ENCODE results near the gene MEF2C. TPM values are rescaled to one million over a fixed set of nuclear protein-coding genes. Genes with fewer than 3 reads are reported as not detected.

The MEF2C gene
- total and polyA plus RNA-seq, 2 experiments from 2014 or later, result 0.97 to 1.6 TPM

DNA sequence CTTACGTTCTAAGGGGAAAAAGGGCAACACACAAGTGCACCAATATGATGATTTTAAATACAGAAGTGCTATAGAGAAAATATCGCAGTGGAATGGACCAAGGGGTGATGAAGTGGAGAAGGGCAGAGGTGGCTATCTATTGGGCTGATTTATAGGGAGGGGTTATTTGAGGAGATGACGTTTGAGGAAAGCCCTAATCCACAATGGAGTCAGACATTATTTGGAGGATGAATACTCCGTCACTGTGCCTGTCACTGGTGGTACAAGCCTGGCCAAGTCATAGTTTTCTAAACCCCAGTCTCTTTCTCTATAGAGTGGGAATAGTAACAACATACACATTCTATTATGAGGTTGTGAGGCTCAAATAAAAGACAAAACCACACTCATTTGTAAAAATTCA, 48.5 kb downstream of the MEF2C start (continued):
- TF ChIP-seq, protein P1, sequence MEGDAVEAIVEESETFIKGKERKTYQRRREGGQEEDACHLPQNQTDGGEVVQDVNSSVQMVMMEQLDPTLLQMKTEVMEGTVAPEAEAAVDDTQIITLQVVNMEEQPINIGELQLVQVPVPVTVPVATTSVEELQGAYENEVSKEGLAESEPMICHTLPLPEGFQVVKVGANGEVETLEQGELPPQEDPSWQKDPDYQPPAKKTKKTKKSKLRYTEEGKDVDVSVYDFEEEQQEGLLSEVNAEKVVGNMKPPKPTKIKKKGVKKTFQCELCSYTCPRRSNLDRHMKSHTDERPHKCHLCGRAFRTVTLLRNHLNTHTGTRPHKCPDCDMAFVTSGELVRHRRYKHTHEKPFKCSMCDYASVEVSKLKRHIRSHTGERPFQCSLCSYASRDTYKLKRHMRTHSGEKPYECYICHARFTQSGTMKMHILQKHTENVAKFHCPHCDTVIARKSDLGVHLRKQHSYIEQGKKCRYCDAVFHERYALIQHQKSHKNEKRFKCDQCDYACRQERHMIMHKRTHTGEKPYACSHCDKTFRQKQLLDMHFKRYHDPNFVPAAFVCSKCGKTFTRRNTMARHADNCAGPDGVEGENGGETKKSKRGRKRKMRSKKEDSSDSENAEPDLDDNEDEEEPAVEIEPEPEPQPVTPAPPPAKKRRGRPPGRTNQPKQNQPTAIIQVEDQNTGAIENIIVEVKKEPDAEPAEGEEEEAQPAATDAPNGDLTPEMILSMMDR (conservative IDR thresholded peaks at IDR 0.05; ENCODE audit: low read depth in 2 of 2), result no peak
- TF ChIP-seq POLR2AphosphoS5 (IDR thresholded peaks at IDR 0.05; ENCODE audit: low read depth) (no peak), EZH2 (IDR thresholded peaks at IDR 0.05; ENCODE audit: low read depth, unreplicated experiment) (no peak), NANOG (IDR thresholded peaks at IDR 0.05; ENCODE audit: borderline replicate concordance) (no peak), CREB1 (CRISPR knock-in tag; IDR thresholded peaks at IDR 0.05; ENCODE audit: low read depth) (no peak), ZNF331 (CRISPR knock-in tag; IDR thresholded peaks at IDR 0.05; ENCODE audit: low read depth) (no peak), ZNF114 (CRISPR knock-in tag; IDR thresholded peaks at IDR 0.05) (no peak), EZH2phosphoT487 (IDR thresholded peaks at IDR 0.05; ENCODE audit: unreplicated experiment) (no peak)
- TF ChIP-seq, protein P2, sequence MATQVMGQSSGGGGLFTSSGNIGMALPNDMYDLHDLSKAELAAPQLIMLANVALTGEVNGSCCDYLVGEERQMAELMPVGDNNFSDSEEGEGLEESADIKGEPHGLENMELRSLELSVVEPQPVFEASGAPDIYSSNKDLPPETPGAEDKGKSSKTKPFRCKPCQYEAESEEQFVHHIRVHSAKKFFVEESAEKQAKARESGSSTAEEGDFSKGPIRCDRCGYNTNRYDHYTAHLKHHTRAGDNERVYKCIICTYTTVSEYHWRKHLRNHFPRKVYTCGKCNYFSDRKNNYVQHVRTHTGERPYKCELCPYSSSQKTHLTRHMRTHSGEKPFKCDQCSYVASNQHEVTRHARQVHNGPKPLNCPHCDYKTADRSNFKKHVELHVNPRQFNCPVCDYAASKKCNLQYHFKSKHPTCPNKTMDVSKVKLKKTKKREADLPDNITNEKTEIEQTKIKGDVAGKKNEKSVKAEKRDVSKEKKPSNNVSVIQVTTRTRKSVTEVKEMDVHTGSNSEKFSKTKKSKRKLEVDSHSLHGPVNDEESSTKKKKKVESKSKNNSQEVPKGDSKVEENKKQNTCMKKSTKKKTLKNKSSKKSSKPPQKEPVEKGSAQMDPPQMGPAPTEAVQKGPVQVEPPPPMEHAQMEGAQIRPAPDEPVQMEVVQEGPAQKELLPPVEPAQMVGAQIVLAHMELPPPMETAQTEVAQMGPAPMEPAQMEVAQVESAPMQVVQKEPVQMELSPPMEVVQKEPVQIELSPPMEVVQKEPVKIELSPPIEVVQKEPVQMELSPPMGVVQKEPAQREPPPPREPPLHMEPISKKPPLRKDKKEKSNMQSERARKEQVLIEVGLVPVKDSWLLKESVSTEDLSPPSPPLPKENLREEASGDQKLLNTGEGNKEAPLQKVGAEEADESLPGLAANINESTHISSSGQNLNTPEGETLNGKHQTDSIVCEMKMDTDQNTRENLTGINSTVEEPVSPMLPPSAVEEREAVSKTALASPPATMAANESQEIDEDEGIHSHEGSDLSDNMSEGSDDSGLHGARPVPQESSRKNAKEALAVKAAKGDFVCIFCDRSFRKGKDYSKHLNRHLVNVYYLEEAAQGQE (IDR thresholded peaks at IDR 0.05; ENCODE audit: unreplicated experiment), result no peak
- TF ChIP-seq, protein P3, sequence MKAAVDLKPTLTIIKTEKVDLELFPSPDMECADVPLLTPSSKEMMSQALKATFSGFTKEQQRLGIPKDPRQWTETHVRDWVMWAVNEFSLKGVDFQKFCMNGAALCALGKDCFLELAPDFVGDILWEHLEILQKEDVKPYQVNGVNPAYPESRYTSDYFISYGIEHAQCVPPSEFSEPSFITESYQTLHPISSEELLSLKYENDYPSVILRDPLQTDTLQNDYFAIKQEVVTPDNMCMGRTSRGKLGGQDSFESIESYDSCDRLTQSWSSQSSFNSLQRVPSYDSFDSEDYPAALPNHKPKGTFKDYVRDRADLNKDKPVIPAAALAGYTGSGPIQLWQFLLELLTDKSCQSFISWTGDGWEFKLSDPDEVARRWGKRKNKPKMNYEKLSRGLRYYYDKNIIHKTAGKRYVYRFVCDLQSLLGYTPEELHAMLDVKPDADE (IDR thresholded peaks at IDR 0.05), result no peak

DNA sequence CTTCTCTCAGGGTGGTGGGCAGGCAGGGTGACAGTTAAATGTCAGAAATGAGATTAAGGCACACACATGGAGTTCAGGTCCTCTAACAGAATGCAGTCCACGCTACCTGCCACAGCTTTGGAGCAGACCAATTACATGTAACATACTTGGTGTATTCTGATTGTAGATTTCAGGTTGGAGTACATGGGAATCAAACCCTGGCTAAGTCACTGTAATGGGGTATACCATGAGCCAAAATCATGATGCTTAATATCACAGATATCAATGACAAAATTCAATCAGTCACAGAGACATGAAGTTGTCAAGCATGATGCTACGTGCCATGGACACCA, 48.9 kb downstream of the MEF2C start:
- Mint-ChIP-seq H3K4me1 (peaks cover 5% of the 10 kb centered on the region; the same call in 2 of the 3 replicates), H3K36me3 (ENCODE audit: low read depth) (no peaks in the 10 kb centered on the region), H3K27me3 (ENCODE audit: insufficient read depth, low read depth, poor library complexity) (peaks cover under 1% of the 10 kb centered on the region), H3K27ac (no peak overlapping the region), H3K4me3 (no peak overlapping the region), H3K9me3 (no peaks in the 10 kb centered on the region)
- H3K4me3 ChIP-seq, result no peak overlapping the region
- peak overlapping the region; percentile 4; the same call in 1 of the 2 replicates for H2AFZ ChIP-seq
- H3K4me2 ChIP-seq, result no peak overlapping the region
- H3K79me2 ChIP-seq (replicated peaks; ENCODE audit: insufficient read depth), result no peaks in the 10 kb centered on the region
- H3K36me3 ChIP-seq (ENCODE audit: insufficient read depth), result no peaks in the 10 kb centered on the region
- DNase-seq (ENCODE audit: low spot score) (no peak), ATAC-seq (no peak)
- no peaks in the 10 kb centered on the region for H3K27me3 ChIP-seq (ENCODE audit: insufficient read depth)
- no peak for TF ChIP-seq EZH2 (IDR thresholded peaks at IDR 0.05; ENCODE audit: low read depth, unreplicated experiment)
- TF ChIP-seq ZNF331 (CRISPR knock-in tag; IDR thresholded peaks at IDR 0.05; ENCODE audit: low read depth), result no peak
- TF ChIP-seq, protein P3 (IDR thresholded peaks at IDR 0.05), result no peak
- TF ChIP-seq, protein P1 (conservative IDR thresholded peaks at IDR 0.05; ENCODE audit: low read depth in 2 of 2), result no peak
- no peak for TF ChIP-seq JUNB (IDR thresholded peaks at IDR 0.05; ENCODE audit: unreplicated experiment)
- TF ChIP-seq, protein P2 (IDR thresholded peaks at IDR 0.05; ENCODE audit: unreplicated experiment), result no peak
- no peak for TF ChIP-seq ZNF114 (CRISPR knock-in tag; IDR thresholded peaks at IDR 0.05)
- no peak for TF ChIP-seq POLR2AphosphoS5 (IDR thresholded peaks at IDR 0.05; ENCODE audit: low read depth)
- H3F3A ChIP-seq (replicated peaks; ENCODE audit: low read depth), result no peaks in the 10 kb centered on the region
- no peak overlapping the region for H3K27ac ChIP-seq (ENCODE audit: low read depth)
- no peaks in the 10 kb centered on the region for H3K9me2 ChIP-seq (ENCODE audit: insufficient read depth)
- no peaks in the 10 kb centered on the region for H4K20me1 ChIP-seq (replicated peaks; ENCODE audit: insufficient read depth)
- H3K4me1 ChIP-seq (ENCODE audit: insufficient read depth), result peaks cover 3% of the 10 kb centered on the region; the same call in 1 of the 2 replicates
